IMR-90 (cell line): ENCODE results near the gene NEMP1.

Experiments
- BHLHE40 ChIP-seq: fragments of 150-350 bp; IDR thresholded peaks from 2 replicates; pipeline ENCODE4 v1.6.1; 2016; ENCODE audit warnings: mild to moderate bottlenecking, low read depth, low read length
- CEBPB ChIP-seq: IDR thresholded peaks from 2 replicates; pipeline ENCODE4 v1.6.1; 2012; ENCODE audit warnings: low read depth, low read length, improper control_type of control experiment
- CHD1 ChIP-seq: IDR thresholded peaks from 2 replicates; pipeline ENCODE4 v1.6.1; 2012; ENCODE audit warnings: low read depth, low read length, improper control_type of control experiment
- FOS ChIP-seq: fragments of 150-350 bp; IDR thresholded peaks from 2 replicates; pipeline ENCODE4 v1.6.1; 2016; ENCODE audit warnings: low read depth, low read length
- MAFK ChIP-seq: IDR thresholded peaks from 2 replicates; pipeline ENCODE4 v1.6.1; 2012; ENCODE audit warnings: low read depth, low read length, improper control_type of control experiment
- MAZ ChIP-seq: IDR thresholded peaks from 2 replicates; pipeline ENCODE4 v1.6.1; 2012; ENCODE audit warnings: low read depth, mild to moderate bottlenecking, low read length, improper control_type of control experiment, moderate library complexity, borderline replicate concordance
- MXI1 ChIP-seq: IDR thresholded peaks from 2 replicates; pipeline ENCODE4 v1.6.1; 2012; ENCODE audit warnings: low read depth, mild to moderate bottlenecking, low read length, moderate library complexity, borderline replicate concordance
- POLR2A ChIP-seq: IDR thresholded peaks from 2 replicates; pipeline ENCODE4 v1.6.1; 2012; ENCODE audit warnings: mild to moderate bottlenecking, low read depth, low read length
- RAD21 ChIP-seq: IDR thresholded peaks from 2 replicates; pipeline ENCODE4 v1.6.1; 2012; ENCODE audit warnings: low read length, improper control_type of control experiment
- RCOR1 ChIP-seq: IDR thresholded peaks from 2 replicates; pipeline ENCODE4 v1.6.1; 2012; ENCODE audit warnings: mild to moderate bottlenecking, low read length, improper control_type of control experiment; ENCODE audit not compliant: insufficient replicate concordance
- RFX5 ChIP-seq: IDR thresholded peaks from 2 replicates; pipeline ENCODE4 v1.8.0; 2012; ENCODE audit warnings: low read depth, mild to moderate bottlenecking, low read length, moderate library complexity
- SMC3 ChIP-seq: fragments of 150-350 bp; IDR thresholded peaks from 2 replicates; pipeline ENCODE4 v1.6.1; 2016; ENCODE audit warnings: low read depth, mild to moderate bottlenecking, antibody characterized with exemption, low read length, moderate library complexity
- TF ChIP-seq, protein P1 (sequence below): conservative IDR thresholded peaks from 2 replicates; pipeline ENCODE4 v1.5.1; 2012; ENCODE audit warnings: mild to moderate bottlenecking, low read depth, low read length, improper control_type of control experiment

DNA sequence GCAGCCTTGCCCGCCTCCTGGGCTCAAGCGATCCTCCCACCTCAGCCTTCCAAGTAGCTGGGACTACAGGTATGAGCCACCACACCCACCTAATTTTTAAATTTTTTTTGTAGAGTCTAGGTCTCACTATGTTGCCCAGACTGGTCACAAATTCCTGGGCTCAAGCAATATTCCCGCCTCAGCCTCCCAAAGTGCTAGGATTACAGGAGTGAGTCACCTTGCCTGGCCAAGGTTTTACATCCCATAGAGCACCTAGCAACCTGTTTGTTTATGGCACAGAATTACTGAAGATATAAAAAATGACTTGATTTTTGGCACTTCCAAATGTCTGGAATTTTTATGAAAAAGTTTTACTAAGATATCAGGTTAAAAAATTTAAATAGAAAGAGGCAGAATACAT lies 45.2 kb downstream of the NEMP1 start:
- no peak for TF ChIP-seq POLR2A
- TF ChIP-seq CHD1: no peak
- TF ChIP-seq FOS: no peak
- TF ChIP-seq, protein P1, sequence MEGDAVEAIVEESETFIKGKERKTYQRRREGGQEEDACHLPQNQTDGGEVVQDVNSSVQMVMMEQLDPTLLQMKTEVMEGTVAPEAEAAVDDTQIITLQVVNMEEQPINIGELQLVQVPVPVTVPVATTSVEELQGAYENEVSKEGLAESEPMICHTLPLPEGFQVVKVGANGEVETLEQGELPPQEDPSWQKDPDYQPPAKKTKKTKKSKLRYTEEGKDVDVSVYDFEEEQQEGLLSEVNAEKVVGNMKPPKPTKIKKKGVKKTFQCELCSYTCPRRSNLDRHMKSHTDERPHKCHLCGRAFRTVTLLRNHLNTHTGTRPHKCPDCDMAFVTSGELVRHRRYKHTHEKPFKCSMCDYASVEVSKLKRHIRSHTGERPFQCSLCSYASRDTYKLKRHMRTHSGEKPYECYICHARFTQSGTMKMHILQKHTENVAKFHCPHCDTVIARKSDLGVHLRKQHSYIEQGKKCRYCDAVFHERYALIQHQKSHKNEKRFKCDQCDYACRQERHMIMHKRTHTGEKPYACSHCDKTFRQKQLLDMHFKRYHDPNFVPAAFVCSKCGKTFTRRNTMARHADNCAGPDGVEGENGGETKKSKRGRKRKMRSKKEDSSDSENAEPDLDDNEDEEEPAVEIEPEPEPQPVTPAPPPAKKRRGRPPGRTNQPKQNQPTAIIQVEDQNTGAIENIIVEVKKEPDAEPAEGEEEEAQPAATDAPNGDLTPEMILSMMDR: no peak
- TF ChIP-seq RCOR1: no peak
- no peak for TF ChIP-seq MAFK
- no peak for TF ChIP-seq MXI1
- TF ChIP-seq MAZ: no peak
- TF ChIP-seq BHLHE40: no peak
- TF ChIP-seq SMC3: no peak
- TF ChIP-seq CEBPB: no peak
- no peak for TF ChIP-seq RAD21
- TF ChIP-seq RFX5: no peak
